Activated T-helper 9 cell treated with anti-CD3 and anti-CD28 coated beads, Interleukin-2, amount 50 U/mL, for 16 hours (primary cell): ENCODE results near the gene PRAME.
A peak's percentile ranks its signal among the peaks of the same experiment; 100 is the strongest.

Source experiments
- DNase-seq: peaks from one replicate; pipeline ENCODE4 v3.0.0-alpha.2; 2020; ENCODE audit warnings: low read depth

The PRAME gene

GRCh38 chr22:22579869-22580604 is 21.0 kb upstream of the PRAME start:
- DNase-seq, result no peak

DNA sequence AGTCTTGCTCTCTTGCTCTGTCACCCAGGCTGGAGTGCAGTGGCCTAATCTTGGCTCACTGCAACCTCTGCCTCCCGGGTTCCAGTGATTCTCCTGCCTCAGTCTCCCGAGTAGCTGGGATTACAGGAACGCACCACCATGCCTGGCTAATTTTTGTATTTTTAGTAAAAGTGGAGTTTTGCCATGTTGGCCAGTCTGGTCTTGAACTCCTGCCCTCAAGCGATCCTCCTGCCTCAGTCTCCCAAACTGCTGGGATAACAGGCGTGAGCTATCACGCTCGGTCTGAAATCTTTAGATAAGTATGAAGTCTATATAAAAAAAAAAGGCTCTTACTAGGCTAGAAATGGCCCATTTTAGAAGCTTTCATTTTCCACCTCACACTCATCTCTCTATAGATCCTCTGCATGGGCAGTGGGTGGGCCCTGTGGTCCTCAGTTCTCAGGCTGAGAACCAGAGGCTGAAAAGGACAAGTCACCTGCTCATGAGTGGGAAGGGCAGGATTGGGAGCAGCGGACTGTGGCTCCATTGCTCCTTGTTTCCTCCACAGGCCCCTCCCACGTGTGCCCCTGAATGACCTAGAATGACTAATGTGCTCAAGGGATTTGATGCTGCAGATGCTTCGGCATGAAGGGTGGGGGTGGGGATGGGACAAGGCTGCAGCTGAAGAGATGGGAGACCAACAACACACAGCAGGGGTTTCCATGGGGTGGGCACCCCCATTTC is 19.8 kb upstream of the PRAME start:
- DNase-seq, result no peak

DNA sequence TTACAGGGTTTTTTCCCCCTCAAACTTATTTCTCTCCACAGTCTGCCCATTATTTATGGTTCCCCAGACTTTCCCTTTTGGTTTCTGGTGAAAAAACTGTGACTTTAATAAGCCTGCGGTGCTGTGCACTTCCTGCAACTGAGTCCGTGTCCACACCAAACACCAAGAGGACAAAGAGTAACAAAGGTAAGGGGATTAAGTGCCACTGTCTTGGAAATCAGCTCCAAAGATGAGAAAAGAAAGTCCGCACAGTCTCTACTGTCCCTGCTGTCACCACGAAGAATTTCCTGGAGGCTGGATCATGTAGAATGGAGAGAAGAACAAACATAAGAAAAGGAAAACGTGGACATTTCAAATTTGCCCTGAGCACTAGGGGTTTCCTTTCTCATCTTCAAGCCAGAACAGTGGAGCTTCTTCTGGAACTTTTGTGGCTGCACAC is 17.9 kb upstream of the PRAME start:
- DNase-seq, result no peak

DNA sequence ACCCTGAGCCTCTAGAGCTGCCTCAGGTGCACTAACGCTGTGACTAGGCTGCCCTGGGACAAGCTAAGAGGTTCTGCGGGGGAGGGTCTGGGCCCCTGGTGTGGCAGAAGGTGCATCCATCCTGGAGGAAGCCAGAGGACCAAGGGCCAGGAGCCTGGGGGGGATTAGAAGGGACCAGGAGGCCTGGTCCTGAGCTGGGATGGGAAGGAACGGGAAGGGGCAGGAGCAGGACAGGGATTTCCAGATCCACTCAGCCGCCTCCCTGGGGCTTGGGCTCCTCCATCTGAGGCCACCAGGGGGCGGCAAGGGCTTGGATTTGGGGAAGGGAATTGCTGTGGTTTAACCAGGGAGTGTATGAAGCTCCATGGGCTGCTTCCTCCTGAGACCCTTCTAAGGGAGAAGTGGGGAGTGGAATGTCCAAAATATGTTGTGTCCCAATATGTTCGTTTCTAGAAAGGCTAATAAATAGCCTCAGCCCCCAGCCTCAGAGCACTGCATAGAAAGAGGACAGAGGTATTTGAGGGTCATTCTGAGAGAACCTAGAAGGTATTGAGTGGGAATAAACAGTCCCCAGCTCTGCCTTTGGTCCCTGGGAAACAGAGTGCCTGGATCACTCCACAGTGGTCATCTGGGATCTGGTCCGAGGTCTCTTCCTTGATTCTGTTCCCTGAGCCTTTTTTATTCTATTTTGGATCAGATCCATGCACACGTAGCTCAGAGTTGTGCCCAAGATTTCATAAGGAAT is 17.4 kb upstream of the PRAME start:
- peak; percentile 5 for DNase-seq

GRCh38 chr22:22574361-22574760 is 15.3 kb upstream of the PRAME start:
- DNase-seq, result no peak

DNA sequence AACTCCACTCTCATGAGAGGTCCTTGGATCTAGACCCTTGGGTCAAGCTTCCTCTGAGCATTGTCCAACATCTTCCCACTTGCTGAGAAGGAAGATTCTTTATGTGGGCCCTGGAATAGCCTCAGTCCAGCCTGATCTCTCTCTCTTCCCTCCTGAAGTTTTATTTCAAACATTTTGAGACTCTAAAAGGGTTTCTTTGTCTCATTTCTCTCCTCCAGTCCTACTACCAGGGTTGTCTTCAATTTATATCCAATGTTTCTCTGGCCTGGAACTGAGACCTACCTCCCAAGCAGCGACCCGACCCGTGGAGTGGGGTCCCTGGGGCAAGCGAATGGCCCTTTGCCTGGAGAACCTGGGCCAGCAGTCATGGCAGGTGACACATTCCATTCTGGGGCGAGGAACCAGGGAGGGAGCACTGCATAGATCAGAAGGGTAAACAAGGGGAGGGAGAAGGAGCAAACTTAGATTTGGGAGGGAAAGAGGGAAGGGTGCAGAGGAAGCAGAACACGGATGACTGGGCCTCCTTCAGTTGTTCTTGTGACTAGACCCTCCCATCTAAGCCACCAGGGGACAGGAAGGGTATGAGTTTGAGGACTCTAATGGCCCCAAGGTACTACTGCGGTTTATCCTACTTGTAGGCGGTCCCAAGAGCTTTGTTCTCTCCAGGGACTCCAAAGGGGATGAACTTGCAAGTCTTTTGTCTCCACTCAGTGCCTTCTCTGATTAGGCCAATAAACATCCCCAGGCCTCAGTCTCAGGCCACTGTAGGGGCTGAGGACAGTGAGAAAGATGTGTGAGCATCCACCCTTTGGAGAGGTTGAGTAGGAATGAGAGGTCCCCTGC is 14.2 kb upstream of the PRAME start:
- DNase-seq, result no peak

DNA sequence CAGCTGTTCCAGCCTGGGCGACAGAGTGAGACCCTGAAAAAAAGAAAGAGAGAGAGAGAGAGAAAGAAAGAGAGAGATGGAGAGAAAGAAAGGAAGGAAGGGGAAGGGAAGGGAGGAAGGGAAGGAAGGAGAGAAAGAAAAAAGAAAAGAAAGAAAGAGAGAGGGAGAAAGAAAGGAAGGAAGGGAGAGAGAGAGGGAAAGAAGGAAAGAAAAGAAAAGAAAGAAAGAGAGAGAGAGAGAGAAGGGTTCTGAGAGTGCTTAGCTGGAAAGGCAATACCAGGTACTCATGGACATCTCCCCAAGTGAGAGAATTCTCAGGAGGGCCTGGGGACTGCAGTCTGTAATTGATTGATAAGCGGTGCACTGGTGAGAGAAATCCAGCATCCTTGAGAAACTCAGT is 12.8 kb upstream of the PRAME start:
- DNase-seq, result no peak

- DNase-seq, result no peak
Observed at GRCh38 chr22:22571429-22571828, 12.4 kb upstream of the PRAME start.

DNA sequence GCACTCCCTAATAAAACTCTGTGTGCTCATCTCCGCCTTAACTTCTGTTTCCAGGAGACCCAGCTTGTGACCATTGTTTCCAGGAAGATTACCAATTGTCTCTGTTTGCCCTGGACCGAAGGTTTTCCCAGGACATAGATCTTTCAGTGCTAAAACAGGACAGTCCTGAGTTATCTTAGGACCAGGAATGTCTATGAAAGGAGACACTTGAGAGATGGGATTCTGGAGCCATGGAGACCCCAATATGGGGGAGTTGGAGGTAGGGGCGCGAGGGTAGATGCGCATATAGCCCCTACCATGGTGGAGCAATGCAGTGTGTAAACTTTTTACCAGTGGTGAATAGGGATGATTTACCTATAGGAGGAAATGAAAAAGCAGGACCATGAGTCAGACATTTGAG is 10.2 kb upstream of the PRAME start:
- no peak for DNase-seq

DNA sequence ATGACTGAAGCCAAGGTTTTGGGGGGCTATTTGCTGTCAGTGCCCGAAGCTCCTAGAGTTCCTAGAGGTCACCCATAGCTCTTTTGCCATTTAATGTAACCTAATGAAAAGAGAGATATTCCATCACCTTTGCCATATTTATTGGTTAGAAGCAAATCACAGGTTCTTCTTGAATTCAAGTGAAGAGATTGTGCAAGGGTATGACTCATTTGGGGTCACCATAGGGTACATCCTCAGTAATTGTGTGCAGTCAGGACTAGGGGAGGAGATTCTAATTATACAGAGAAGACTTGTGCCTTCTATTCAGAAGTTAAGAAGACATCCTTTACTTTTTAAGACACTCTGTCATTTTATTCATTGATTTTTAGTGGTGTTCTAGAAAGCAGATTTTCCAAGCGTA is 6.9 kb upstream of the PRAME start:
- no peak for DNase-seq

GRCh38 chr22:22558071-22558971 is 744 bp downstream of the PRAME start:
- DNase-seq, result no peak

GRCh38 chr22:22556995-22557925 is 1.8 kb downstream of the PRAME start:
- DNase-seq, result no peak

GRCh38 chr22:22556578-22556977 is 2.5 kb downstream of the PRAME start:
- DNase-seq, result no peak

- DNase-seq, result no peak
Observed at GRCh38 chr22:22555596-22555995, 3.5 kb downstream of the PRAME start.

GRCh38 chr22:22554587-22555284 is 4.3 kb downstream of the PRAME start:
- DNase-seq, result no peak

DNA sequence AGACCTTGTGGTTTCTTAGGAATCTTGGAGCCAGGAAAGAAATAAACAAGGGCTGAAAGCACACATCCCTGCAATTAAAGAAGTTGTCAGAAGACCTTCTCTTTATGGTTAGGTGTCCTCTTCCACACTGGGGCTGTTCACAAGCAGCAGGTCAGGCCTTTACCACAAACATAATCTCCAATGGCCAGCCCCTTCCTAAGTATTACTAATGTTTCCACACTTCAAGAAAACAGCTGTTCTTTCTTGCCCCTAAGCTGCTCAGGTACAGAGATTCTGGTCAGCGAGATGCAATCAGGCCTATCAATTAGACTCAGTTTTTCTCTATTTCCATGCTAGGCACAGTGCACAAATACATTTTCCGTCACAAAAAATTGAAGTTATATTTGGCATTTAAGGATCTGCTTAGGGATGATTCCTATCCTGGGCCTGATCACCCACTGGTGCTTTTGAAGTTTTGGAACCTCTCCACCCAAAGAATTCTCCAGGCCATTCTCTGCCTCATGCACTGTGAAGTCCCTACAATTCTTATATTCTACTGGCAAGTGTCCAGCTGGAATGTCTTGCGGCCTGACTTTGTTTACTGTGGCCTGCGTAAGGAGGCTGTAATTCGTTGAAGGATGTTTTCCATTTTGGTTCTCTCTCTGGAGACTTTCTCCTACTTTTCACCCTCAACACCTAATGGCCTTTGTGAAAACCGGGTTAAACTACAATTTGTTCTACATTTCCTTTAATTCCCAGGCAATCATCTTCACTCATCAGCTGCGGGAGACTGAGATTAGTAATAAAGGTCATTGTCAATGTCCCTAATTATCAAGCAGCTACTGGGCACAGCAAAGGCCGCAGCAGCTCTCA is 5.1 kb downstream of the PRAME start:
- DNase-seq, result no peak

DNA sequence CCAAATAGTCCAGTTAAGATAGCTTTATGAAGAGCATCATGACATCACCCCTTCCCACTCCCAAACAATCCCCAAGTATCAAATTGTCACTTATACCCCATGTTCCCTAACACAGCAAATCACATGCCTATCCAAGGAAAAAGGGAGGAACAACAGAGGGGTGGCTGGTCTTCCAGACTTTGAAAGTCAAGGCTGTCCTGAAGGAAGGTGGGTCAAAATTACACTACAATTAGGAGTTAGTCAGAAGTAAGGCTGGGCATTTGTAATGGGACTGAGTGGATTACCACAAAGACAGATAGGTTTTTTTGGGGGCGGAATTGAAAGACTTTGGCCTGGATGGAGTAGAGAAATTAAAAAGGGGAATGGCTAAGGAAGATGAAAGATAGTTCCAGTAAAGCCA is 5.9 kb downstream of the PRAME start:
- no peak for DNase-seq

DNA sequence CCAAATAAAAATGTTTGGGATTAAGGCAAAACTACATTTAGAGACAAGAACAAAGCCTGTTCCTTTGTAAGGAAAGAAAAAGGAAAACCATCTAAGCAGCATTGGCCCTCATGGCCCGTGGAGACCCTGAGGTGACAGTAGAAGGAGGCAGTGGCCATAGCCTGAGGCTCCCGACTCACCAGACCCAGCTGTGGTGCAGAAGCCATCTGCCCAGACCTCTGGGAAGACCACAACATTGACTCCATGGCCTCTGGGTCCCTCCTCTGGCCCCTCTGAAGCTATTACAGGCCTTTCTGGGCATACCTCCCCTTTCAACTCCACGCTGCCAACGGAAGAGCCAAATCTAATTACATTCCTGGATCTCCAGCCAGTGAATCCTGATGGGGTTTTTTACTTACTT is 6.4 kb downstream of the PRAME start:
- no peak for DNase-seq
